ENCODE measurements around the gene TRIM33.

DNA sequence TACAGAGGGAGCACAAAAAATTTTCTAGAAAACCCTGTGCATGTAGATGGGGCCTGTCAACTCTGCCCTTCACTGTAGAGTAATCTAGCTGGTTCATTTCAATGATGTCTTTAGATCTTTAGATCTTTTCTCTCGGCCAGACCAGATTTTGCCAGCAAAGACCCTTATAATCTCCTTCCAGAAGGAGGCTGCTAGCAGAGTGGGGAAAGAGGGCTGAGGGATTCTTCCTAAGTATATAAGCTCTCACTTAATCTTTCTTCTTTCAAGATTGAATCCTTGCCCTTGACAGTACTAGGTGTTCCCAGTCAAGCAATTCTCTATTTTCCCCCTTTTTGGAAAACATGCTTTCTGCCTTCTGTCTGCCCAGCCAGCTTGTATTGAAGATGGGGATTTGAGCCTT lies 36.1 kb upstream of the TRIM33 start:
- TF ChIP-seq POLR2AphosphoS5 (IDR thresholded peaks at IDR 0.05) = no peak
- TF ChIP-seq, protein P1, sequence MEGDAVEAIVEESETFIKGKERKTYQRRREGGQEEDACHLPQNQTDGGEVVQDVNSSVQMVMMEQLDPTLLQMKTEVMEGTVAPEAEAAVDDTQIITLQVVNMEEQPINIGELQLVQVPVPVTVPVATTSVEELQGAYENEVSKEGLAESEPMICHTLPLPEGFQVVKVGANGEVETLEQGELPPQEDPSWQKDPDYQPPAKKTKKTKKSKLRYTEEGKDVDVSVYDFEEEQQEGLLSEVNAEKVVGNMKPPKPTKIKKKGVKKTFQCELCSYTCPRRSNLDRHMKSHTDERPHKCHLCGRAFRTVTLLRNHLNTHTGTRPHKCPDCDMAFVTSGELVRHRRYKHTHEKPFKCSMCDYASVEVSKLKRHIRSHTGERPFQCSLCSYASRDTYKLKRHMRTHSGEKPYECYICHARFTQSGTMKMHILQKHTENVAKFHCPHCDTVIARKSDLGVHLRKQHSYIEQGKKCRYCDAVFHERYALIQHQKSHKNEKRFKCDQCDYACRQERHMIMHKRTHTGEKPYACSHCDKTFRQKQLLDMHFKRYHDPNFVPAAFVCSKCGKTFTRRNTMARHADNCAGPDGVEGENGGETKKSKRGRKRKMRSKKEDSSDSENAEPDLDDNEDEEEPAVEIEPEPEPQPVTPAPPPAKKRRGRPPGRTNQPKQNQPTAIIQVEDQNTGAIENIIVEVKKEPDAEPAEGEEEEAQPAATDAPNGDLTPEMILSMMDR (IDR thresholded peaks at IDR 0.05) = no peak
- TF ChIP-seq EP300 (IDR thresholded peaks at IDR 0.05) = no peak
- TF ChIP-seq POLR2A (IDR thresholded peaks at IDR 0.05) = no peak

Measured in suprapubic skin (tissue), 4 donors.